Stomach (tissue), 9 donors: Measurements from ENCODE around the gene TALDO1. TPM values are rescaled to one million over a fixed set of nuclear protein-coding genes. Genes with fewer than 3 reads are reported as not detected.

ENCODE experiments used
- DNase-seq, 2 donors: peaks; one replicate each; pipeline versions ENCODE4 v3.0.0 to v3.0.0-alpha.2; 2013 to 2019
- H3K27ac ChIP-seq, 5 donors: fragments of 200-600 bp in 4 of 5; sonication (generic) in 4 of 5; one replicate each; pipeline ENCODE4 v1.5.1; 2013 to 2019; ENCODE audit warnings: mild to moderate bottlenecking in 1 of 5, moderate library complexity in 1 of 5
- H3K27me3 ChIP-seq, 3 donors: fragments of 200-600 bp; sonication (generic); one replicate each; pipeline ENCODE4 v1.5.1; 2017 to 2019; ENCODE audit warnings: mixed run types in 1 of 3
- H3K36me3 ChIP-seq, 4 donors: fragments of 200-600 bp; sonication (generic); 1 replicate in 3 of 4; 2 replicates in 1 of 4; pipeline ENCODE4 v1.5.1; 2016 to 2019
- H3K4me1 ChIP-seq, 4 donors: fragments of 200-600 bp; sonication (generic); one replicate each; pipeline ENCODE4 v1.5.1; 2016 to 2019
- H3K4me3 ChIP-seq, 4 donors: fragments of 200-600 bp; sonication (generic) in 3 of 4; one replicate each; pipeline ENCODE4 v1.5.1; 2016 to 2019; ENCODE audit warnings: mild to moderate bottlenecking in 1 of 4
- H3K9me3 ChIP-seq, 4 donors: fragments of 200-600 bp; sonication (generic); one replicate each; pipeline ENCODE4 v1.5.1; 2016 to 2019
- EP300 ChIP-seq: sonication (generic); formaldehyde crosslinking; IDR thresholded peaks from one replicate; pipeline ENCODE4 v1.6.1; 2017; ENCODE audit warnings: antibody characterized with exemption
- POLR2A ChIP-seq, 4 donors: fragments of 450-650 bp; IDR thresholded peaks; one replicate each; pipeline ENCODE4 v1.6.1; 2016; ENCODE audit warnings: antibody characterized with exemption in 4 of 4, control low read depth in 2 of 4, mild to moderate bottlenecking in 1 of 4, moderate library complexity in 1 of 4
- POLR2AphosphoS5 ChIP-seq, 3 donors: sonication (generic); formaldehyde crosslinking; IDR thresholded peaks; one replicate each; pipeline ENCODE4 v1.6.1; 2016; ENCODE audit warnings: antibody characterized with exemption in 3 of 3
- WGBS, 5 donors: extraction: QIAGEN DNeasy Blood & Tissue Kit in 3 of 5; methylation state at CpG; one replicate each; pipeline versions ENCODE4 v1.1.5 to v1.1.7; 2013 to 2018; 5-methylcytosine and 5-hydroxymethylcytosine counted together
- intact Hi-C: fragments of 100-400 bp; cut with DNase I; formaldehyde crosslinking; loops from one replicate; pipeline ENCODE4 v1.15.1; 2023; ENCODE audit warnings: low total_unique reads
- polyA plus RNA-seq, 3 donors: library from polyadenylated mRNA; stranded (reverse); fragments of 200-250 nt; gene quantifications; one replicate each; pipeline ENCODE4 v1.2.3, GENCODE V29; 2013
- total RNA-seq, 5 donors: library from RNA; depleted of rRNA; stranded (reverse); fragments of >200 nt; gene quantifications; one replicate each; pipeline versions ENCODE4 v1.1.0 to v1.2.3, GENCODE V29; 2014 to 2016
- TF ChIP-seq, protein P1 (sequence below), 7 experiments: fragments of 450-650 bp in 4 of 7; fragments of 200-600 bp in 3 of 7; sonication (generic) in 3 of 7; IDR thresholded peaks; one replicate each; pipeline ENCODE4 v1.5.1; 2016 to 2019; ENCODE audit warnings: antibody characterized with exemption in 7 of 7, control low read depth in 2 of 7, mild to moderate bottlenecking in 1 of 7
- donor health status: healthy with polysubstance abuse.
- donor health status: Bipolar disorder and iron deficiency.
- donor health status: healthy.

Gene TALDO1
- total and polyA plus RNA-seq, 8 donors: 85.9 to 258 (median 180) TPM

DNA sequence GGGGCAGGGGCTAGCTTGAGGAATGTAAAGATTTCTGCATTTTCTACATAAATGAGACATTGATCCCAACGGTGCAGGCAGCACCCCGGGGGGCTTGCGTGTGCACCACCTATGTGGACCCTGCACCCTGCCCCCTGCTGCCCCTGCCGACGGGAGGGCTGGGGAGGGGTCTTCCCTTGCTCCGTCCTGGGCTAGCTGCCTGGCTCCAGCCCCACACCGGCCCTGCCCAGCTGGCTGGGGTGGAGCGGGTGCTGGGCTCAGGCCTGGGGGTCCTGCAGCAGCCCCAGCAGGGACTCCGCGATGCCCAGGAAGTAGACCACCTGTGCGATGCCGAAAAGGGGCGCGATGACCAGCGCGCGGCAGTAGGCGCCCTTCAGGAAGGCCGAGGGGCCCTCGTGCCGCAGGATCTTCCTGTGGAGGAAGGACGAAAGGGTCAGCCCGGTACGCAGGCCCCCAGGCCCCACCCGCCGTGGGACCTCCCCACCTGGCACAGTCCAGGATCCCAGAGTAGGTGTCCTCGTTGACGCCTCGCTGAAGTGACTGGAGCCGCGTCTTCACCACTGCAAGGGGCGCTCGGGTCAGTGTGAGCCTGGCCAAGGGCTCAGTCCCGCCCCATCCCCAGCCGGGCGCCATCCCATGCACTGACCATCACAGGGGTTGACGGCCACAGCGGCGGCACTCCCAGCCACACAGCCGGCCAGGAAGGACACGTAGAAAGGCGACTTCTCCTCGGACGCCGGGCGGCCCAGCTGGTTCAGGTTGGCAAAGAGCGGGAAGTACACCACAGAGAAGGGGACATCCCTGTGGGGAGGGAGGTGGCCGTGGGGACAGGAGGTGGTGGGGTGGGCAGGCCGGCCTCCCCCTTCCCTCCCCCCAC is 44.6 kb downstream of the TALDO1 start:
- Histone ChIP-seq H3K4me1 (peaks cover 28 to 47% (median 32%) of the 10 kb centered on the region in 4 donors), H3K36me3 (peaks cover 15 to 38% (median 29%) of the 10 kb centered on the region in 4 donors), H3K27me3 (peaks cover 5 to 44% (median 23%) of the 10 kb centered on the region in 3 donors), H3K27ac (no peak overlapping the region), H3K9me3 (no peaks in the 10 kb centered on the region), H3K4me3 (no peak overlapping the region)
- DNase-seq: no peak
- no peak for TF ChIP-seq POLR2A (IDR thresholded peaks at IDR 0.05)
- TF ChIP-seq POLR2AphosphoS5 (IDR thresholded peaks at IDR 0.05): no peak
- TF ChIP-seq, protein P1, sequence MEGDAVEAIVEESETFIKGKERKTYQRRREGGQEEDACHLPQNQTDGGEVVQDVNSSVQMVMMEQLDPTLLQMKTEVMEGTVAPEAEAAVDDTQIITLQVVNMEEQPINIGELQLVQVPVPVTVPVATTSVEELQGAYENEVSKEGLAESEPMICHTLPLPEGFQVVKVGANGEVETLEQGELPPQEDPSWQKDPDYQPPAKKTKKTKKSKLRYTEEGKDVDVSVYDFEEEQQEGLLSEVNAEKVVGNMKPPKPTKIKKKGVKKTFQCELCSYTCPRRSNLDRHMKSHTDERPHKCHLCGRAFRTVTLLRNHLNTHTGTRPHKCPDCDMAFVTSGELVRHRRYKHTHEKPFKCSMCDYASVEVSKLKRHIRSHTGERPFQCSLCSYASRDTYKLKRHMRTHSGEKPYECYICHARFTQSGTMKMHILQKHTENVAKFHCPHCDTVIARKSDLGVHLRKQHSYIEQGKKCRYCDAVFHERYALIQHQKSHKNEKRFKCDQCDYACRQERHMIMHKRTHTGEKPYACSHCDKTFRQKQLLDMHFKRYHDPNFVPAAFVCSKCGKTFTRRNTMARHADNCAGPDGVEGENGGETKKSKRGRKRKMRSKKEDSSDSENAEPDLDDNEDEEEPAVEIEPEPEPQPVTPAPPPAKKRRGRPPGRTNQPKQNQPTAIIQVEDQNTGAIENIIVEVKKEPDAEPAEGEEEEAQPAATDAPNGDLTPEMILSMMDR (IDR thresholded peaks at IDR 0.05): no peak
- no peak for TF ChIP-seq EP300
- 91 to 96% (median 94%) methylated on average over 26 to 49 of the region's 49 CpGs for WGBS, 5 donors
- intact Hi-C loops: no loop called here

DNA sequence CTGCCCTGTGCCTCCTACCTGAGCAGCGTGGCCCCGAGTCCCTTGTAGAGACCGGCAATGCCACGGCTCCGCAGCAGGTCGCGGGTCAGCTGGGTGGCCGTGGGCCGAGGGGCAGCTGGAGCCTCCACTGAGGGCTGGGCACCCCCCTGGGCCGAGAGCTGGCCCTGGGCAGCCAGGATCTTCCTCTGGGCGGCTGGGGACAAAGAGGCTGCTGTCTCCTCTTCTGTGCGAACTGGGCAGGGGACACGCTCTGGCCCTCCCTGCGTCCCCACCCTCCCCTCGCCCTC is 45.2 kb downstream of the TALDO1 start:
- H3K9me3 ChIP-seq: no peaks in the 10 kb centered on the region
- H3K27ac ChIP-seq: no peak overlapping the region
- peaks cover 5 to 39% (median 23%) of the 10 kb centered on the region in 3 donors for H3K27me3 ChIP-seq
- peaks cover 33 to 53% (median 37%) of the 10 kb centered on the region in 4 donors for H3K4me1 ChIP-seq
- WGBS, 5 donors: 94 to 99% (median 94%) methylated on average over 13 to 15 of the region's 15 CpGs
- H3K4me3 ChIP-seq: no peak overlapping the region
- TF ChIP-seq POLR2AphosphoS5 (IDR thresholded peaks at IDR 0.05) (no peak), POLR2A (IDR thresholded peaks at IDR 0.05) (no peak), EP300 (no peak)
- TF ChIP-seq, protein P1 (IDR thresholded peaks at IDR 0.05): no peak
- intact Hi-C loops: no loop called here
- DNase-seq: no peak
- peaks cover 15 to 38% (median 29%) of the 10 kb centered on the region in 4 donors for H3K36me3 ChIP-seq

DNA sequence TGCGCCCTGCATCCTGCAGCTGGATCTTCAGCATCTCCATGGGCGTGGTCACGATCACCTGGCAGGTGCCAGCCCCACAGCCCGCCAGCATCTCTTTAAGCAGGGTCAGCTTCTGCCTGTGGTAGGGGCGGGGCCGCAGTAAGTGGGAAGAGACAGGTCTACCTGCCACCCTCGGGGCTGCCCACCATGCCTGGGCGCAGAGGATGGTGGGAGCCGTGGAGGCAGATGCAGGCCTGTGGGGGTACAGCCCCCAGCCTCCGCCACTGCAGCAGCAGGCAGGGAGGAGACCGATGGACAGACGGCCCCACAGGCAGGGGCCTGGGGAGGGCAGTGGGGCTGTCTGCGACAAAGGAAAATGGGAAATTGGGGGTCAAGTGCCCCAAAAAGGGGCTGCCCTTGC is 45.6 kb downstream of the TALDO1 start:
- no peak for DNase-seq
- 89 to 94% (median 92%) methylated on average over 7 to 13 of the region's 13 CpGs for WGBS, 5 donors
- H3K4me1 ChIP-seq: peaks cover 33 to 55% (median 41%) of the 10 kb centered on the region in 4 donors
- no peak overlapping the region for H3K27ac ChIP-seq
- H3K9me3 ChIP-seq: no peaks in the 10 kb centered on the region
- H3K27me3 ChIP-seq: peaks cover 5 to 35% (median 23%) of the 10 kb centered on the region in 3 donors
- H3K36me3 ChIP-seq: peaks cover 15 to 38% (median 29%) of the 10 kb centered on the region in 4 donors
- no peak overlapping the region for H3K4me3 ChIP-seq
- intact Hi-C loops: no loop called here
- TF ChIP-seq, protein P1 (IDR thresholded peaks at IDR 0.05): no peak
- no peak for TF ChIP-seq POLR2A (IDR thresholded peaks at IDR 0.05)
- no peak for TF ChIP-seq EP300
- TF ChIP-seq POLR2AphosphoS5 (IDR thresholded peaks at IDR 0.05): no peak

DNA sequence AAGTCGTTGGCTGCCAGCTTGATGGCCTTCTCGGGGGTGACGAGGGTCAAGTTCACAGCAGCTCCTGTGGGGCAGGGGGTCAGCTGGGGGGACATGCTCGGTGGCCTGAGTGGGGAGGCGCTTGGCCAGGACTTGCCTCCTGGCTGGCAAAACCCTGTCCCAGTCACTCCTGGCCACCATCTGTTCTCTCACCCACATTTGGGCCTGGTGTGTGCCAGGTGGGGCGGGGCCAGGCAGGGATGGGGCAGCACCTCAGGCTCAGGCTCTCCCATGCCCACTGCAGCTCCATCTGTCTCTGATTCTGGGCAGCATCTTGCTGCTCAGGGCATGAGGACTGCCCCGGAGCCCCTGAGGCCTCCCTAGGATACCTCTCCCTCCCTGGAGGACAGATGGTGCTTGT is 46.3 kb downstream of the TALDO1 start:
- intact Hi-C loops: no loop called here
- Histone ChIP-seq H3K4me1 (peaks cover 37 to 60% (median 45%) of the 10 kb centered on the region in 4 donors), H3K27me3 (peaks cover 5 to 29% (median 16%) of the 10 kb centered on the region in 3 donors), H3K27ac (no peak overlapping the region), H3K4me3 (no peak overlapping the region), H3K9me3 (no peaks in the 10 kb centered on the region), H3K36me3 (peaks cover 15 to 38% (median 29%) of the 10 kb centered on the region in 4 donors)
- DNase-seq: no peak
- no peak for TF ChIP-seq POLR2AphosphoS5 (IDR thresholded peaks at IDR 0.05)
- no peak for TF ChIP-seq EP300
- TF ChIP-seq, protein P1 (IDR thresholded peaks at IDR 0.05): no peak
- no peak for TF ChIP-seq POLR2A (IDR thresholded peaks at IDR 0.05)
- WGBS, 5 donors: 82 to 93% (median 86%) methylated on average over 5 to 7 of the region's 7 CpGs
